HepG2 (cell line): ENCODE measurements around the gene HAGH. TPM values are rescaled to one million over a fixed set of nuclear protein-coding genes. Genes with fewer than 3 reads are reported as not detected.
A peak's percentile ranks its signal among the peaks of the same experiment; 100 is the strongest.

Source experiments
- NFRKB ChIP-seq: fragments of 450-650 bp; IDR thresholded peaks from 2 replicates; pipeline ENCODE4 v1.6.1; 2017
- SRSF4 ChIP-seq: fragments of 200-400 bp; formaldehyde crosslinking; IDR thresholded peaks from one replicate; pipeline ENCODE4 v1.6.1; 2018; ENCODE audit warnings: mild to moderate bottlenecking, low read depth, low read length, moderate library complexity; ENCODE audit not compliant: poor library complexity, severe bottlenecking
- ZNF333 ChIP-seq: sonication (generic); formaldehyde crosslinking; IDR thresholded peaks from 2 replicates; pipeline ENCODE4 v1.4.0; 2020; ENCODE audit warnings: mild to moderate bottlenecking, missing genetic modification reagents, borderline replicate concordance
- ZNF350 ChIP-seq: sonication (generic); formaldehyde crosslinking; IDR thresholded peaks from 2 replicates; pipeline ENCODE4 v1.4.0; 2020; ENCODE audit warnings: mild to moderate bottlenecking, low read depth, missing genetic modification reagents, borderline replicate concordance
- ZNF615 ChIP-seq: sonication (generic); formaldehyde crosslinking; IDR thresholded peaks from 2 replicates; pipeline ENCODE4 v1.5.0; 2020; ENCODE audit warnings: mild to moderate bottlenecking, missing genetic modification reagents, borderline replicate concordance
- ZNF891 ChIP-seq: sonication (generic); formaldehyde crosslinking; IDR thresholded peaks from 2 replicates; pipeline ENCODE4 v1.5.0; 2020; ENCODE audit warnings: mild to moderate bottlenecking, missing genetic modification reagents
- polyA plus RNA-seq, 8 experiments: library from polyadenylated mRNA; depleted of rRNA in 3 of 8; stranded (reverse) in 7 of 8; unstranded in 1 of 8; fragments of >200 nt; fragmentation: Illumina TruSeq in 4 of 8; extraction: Trizol in 4 of 8; gene quantifications; 2 replicates each; pipeline versions ENCODE4 v1.2.1 to v1.2.3, GENCODE V29; 2011 to 2016; ENCODE audit warnings: low read depth in 4 of 8, missing spikeins in 1 of 8, mixed read lengths in 1 of 8; ENCODE audit not compliant: insufficient read depth in 1 of 8
- total RNA-seq, 5 experiments: library from RNA; depleted of rRNA; stranded (reverse); fragments of >200 nt; fragmentation: Illumina TruSeq; extraction: Trizol; gene quantifications; 2 replicates each; pipeline ENCODE4 v1.2.3, GENCODE V29; 2016; ENCODE audit warnings: low read depth in 1 of 5
- TF ChIP-seq, protein P1 (sequence below), 2 experiments: fragments of 450-650 bp in 1 of 2; sonication (generic) in 1 of 2; formaldehyde crosslinking in 1 of 2; IDR thresholded peaks; 2 replicates each; pipeline versions ENCODE4 v1.6.1 to v1.8.0; 2016 to 2022; ENCODE audit warnings: antibody characterized with exemption in 1 of 2, mild to moderate bottlenecking in 1 of 2, missing genetic modification reagents in 1 of 2
- TF ChIP-seq, protein P2 (sequence below): sonication (generic); formaldehyde crosslinking; IDR thresholded peaks from 2 replicates; pipeline ENCODE4 v1.5.1; 2020; ENCODE audit warnings: mild to moderate bottlenecking, missing genetic modification reagents, borderline replicate concordance
- TF ChIP-seq, protein P3 (sequence below): IDR thresholded peaks from 2 replicates; pipeline ENCODE4 v1.6.1; 2016; ENCODE audit warnings: missing biosample characterization, missing genetic modification reagents, low read depth
- TF ChIP-seq, protein P4 (sequence below): sonication (generic); formaldehyde crosslinking; IDR thresholded peaks from 2 replicates; pipeline ENCODE4 v1.4.0; 2020; ENCODE audit warnings: mild to moderate bottlenecking, missing genetic modification reagents

HAGH gene
- total and polyA plus RNA-seq, 2 of the 13 experiments (the other 11 are each of a cell fraction or from before 2014, with no cell fraction given), result 70.4 to 95.4 TPM

DNA sequence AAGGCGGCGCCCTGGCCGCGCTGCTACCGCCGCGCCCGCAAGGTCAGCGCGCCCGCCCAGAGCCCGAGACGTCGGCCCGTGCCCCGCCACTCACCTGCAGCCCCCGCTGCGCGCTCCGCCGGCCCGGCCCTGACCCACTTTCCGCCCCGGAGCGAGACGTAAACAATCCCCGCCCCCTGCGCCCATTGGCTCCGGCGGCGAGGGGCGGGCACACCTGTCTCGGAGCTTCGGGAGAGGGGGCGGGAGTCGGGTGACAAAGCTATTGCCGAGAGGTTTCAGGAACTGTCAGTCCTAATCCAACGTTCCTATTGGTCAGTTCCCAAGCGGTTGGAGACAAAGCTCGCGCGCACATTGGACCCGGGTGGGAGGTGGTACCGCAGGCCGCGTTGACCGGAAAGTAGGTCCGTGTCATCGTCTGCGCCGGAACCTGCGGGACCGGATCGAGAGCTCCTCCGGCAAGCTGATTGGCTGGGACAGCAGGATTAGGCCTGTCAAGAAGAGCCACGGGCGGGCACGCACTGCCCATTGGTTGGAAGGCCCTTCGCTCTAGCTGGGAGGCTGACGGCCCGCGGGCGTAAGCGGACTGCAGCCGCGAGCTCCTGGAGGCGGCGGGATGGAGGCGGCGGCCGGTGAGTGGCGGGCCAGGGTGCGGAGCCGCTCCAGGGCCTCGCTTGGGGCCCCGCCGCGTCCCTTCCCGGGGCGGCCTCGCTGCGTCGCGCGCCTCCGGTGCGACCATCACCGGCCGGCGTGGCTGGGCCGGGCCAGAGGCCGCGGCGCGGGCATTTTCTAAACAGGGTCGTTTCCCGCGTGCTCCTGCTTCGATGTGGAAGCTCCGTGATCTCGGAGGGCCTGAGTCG is 44.0 kb downstream of the HAGH start, which contains the start of the genes NUBP2 and SPSB3 (continued):
- TF ChIP-seq, protein P1, sequence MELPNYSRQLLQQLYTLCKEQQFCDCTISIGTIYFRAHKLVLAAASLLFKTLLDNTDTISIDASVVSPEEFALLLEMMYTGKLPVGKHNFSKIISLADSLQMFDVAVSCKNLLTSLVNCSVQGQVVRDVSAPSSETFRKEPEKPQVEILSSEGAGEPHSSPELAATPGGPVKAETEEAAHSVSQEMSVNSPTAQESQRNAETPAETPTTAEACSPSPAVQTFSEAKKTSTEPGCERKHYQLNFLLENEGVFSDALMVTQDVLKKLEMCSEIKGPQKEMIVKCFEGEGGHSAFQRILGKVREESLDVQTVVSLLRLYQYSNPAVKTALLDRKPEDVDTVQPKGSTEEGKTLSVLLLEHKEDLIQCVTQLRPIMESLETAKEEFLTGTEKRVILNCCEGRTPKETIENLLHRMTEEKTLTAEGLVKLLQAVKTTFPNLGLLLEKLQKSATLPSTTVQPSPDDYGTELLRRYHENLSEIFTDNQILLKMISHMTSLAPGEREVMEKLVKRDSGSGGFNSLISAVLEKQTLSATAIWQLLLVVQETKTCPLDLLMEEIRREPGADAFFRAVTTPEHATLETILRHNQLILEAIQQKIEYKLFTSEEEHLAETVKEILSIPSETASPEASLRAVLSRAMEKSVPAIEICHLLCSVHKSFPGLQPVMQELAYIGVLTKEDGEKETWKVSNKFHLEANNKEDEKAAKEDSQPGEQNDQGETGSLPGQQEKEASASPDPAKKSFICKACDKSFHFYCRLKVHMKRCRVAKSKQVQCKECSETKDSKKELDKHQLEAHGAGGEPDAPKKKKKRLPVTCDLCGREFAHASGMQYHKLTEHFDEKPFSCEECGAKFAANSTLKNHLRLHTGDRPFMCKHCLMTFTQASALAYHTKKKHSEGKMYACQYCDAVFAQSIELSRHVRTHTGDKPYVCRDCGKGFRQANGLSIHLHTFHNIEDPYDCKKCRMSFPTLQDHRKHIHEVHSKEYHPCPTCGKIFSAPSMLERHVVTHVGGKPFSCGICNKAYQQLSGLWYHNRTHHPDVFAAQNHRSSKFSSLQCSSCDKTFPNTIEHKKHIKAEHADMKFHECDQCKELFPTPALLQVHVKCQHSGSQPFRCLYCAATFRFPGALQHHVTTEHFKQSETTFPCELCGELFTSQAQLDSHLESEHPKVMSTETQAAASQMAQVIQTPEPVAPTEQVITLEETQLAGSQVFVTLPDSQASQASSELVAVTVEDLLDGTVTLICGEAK (IDR thresholded peaks at IDR 0.05), result peak; percentile 79
- TF ChIP-seq, protein P1 (CRISPR knock-in tag; IDR thresholded peaks at IDR 0.05), result no peak
- TF ChIP-seq NFRKB, result no peak
- TF ChIP-seq, protein P2, sequence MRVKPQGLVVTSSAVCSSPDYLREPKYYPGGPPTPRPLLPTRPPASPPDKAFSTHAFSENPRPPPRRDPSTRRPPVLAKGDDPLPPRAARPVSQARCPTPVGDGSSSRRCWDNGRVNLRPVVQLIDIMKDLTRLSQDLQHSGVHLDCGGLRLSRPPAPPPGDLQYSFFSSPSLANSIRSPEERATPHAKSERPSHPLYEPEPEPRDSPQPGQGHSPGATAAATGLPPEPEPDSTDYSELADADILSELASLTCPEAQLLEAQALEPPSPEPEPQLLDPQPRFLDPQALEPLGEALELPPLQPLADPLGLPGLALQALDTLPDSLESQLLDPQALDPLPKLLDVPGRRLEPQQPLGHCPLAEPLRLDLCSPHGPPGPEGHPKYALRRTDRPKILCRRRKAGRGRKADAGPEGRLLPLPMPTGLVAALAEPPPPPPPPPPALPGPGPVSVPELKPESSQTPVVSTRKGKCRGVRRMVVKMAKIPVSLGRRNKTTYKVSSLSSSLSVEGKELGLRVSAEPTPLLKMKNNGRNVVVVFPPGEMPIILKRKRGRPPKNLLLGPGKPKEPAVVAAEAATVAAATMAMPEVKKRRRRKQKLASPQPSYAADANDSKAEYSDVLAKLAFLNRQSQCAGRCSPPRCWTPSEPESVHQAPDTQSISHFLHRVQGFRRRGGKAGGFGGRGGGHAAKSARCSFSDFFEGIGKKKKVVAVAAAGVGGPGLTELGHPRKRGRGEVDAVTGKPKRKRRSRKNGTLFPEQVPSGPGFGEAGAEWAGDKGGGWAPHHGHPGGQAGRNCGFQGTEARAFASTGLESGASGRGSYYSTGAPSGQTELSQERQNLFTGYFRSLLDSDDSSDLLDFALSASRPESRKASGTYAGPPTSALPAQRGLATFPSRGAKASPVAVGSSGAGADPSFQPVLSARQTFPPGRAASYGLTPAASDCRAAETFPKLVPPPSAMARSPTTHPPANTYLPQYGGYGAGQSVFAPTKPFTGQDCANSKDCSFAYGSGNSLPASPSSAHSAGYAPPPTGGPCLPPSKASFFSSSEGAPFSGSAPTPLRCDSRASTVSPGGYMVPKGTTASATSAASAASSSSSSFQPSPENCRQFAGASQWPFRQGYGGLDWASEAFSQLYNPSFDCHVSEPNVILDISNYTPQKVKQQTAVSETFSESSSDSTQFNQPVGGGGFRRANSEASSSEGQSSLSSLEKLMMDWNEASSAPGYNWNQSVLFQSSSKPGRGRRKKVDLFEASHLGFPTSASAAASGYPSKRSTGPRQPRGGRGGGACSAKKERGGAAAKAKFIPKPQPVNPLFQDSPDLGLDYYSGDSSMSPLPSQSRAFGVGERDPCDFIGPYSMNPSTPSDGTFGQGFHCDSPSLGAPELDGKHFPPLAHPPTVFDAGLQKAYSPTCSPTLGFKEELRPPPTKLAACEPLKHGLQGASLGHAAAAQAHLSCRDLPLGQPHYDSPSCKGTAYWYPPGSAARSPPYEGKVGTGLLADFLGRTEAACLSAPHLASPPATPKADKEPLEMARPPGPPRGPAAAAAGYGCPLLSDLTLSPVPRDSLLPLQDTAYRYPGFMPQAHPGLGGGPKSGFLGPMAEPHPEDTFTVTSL (CRISPR knock-in tag), result no peak
- TF ChIP-seq ZNF333 (CRISPR knock-in tag), result no peak
- TF ChIP-seq, protein P3, sequence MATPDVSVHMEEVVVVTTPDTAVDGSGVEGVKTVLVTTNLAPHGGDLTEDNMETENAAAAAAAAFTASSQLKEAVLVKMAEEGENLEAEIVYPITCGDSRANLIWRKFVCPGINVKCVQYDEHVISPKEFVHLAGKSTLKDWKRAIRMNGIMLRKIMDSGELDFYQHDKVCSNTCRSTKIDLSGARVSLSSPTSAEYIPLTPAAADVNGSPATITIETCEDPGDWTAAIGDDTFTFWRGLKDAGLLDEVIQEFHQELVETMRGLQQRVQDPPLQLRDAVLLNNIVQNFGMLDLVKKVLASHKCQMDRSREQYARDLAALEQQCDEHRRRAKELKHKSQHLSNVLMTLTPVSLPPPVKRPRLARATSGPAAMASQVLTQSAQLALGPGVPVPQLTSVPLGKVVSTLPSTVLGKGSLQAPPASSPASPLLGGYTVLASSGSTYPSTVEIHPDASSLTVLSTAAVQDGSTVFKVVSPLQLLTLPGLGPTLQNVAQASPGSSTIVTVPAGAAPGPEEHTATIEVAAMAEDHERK (CRISPR knock-in tag), result peak; percentile 59; the same call in 1 of the 2 replicates
- peak; percentile 70 for TF ChIP-seq ZNF350 (CRISPR knock-in tag)
- TF ChIP-seq SRSF4, result no peak
- TF ChIP-seq, protein P4, sequence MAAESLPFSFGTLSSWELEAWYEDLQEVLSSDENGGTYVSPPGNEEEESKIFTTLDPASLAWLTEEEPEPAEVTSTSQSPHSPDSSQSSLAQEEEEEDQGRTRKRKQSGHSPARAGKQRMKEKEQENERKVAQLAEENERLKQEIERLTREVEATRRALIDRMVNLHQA (CRISPR knock-in tag), result no peak
- TF ChIP-seq ZNF615 (CRISPR knock-in tag), result no peak
- TF ChIP-seq ZNF891 (CRISPR knock-in tag), result no peak
